ENCODE data around the gene ATP5PD.
A peak's percentile ranks its signal among the peaks of the same experiment; 100 is the strongest.

Gene ATP5PD

DNA sequence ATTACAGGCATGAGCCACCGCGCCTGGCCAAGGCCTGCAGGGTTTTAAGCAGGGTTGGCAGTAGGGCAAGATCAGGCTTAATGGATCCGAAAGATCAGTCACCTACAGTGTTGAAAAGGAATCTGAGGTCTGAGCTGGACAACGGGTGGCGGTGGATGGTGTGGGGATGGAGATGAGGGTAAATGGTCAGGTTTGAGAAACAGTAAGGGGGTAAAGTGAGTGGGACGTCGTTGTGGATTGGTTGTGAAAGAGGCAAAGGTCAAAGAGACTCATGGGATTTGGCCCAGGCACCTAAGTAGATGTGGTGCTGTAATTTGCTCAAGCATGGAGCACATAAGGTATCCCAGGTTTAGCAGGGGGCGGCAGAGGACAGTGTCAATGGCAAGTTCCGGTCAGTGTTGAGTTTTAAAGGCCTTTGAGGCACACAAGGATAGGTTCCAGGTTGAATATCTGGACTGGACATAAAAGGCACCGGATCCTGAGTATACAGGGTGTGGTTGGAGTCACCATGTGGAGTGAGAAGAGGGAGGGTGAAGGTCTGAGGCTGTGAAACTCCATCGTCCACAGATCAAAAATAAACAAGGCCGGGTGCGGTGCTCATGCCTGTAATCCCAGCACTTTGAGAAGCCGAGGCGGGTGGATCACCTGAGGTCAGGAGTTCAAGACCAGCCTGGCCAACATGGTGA lies 39.9 kb upstream of the ATP5PD start:
- Histone ChIP-seq H3K36me3 (replicated peaks) (no peaks in the 10 kb centered on the region), H3K4me3 (ENCODE audit: low read depth, low read length) (no peak overlapping the region), H3K27ac (no peak overlapping the region), H3K27me3 (replicated peaks) (no peaks in the 10 kb centered on the region)
- TF ChIP-seq, protein P1, sequence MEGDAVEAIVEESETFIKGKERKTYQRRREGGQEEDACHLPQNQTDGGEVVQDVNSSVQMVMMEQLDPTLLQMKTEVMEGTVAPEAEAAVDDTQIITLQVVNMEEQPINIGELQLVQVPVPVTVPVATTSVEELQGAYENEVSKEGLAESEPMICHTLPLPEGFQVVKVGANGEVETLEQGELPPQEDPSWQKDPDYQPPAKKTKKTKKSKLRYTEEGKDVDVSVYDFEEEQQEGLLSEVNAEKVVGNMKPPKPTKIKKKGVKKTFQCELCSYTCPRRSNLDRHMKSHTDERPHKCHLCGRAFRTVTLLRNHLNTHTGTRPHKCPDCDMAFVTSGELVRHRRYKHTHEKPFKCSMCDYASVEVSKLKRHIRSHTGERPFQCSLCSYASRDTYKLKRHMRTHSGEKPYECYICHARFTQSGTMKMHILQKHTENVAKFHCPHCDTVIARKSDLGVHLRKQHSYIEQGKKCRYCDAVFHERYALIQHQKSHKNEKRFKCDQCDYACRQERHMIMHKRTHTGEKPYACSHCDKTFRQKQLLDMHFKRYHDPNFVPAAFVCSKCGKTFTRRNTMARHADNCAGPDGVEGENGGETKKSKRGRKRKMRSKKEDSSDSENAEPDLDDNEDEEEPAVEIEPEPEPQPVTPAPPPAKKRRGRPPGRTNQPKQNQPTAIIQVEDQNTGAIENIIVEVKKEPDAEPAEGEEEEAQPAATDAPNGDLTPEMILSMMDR (IDR thresholded peaks at IDR 0.05; ENCODE audit: low read depth, low read length, missing control alignments): no peak
- in situ Hi-C loops (cut with HindIII; ENCODE audit: low pct_ligation_motif_present, low sequenced_read_pairs): no loop called here
- no peak for DNase-seq

DNA sequence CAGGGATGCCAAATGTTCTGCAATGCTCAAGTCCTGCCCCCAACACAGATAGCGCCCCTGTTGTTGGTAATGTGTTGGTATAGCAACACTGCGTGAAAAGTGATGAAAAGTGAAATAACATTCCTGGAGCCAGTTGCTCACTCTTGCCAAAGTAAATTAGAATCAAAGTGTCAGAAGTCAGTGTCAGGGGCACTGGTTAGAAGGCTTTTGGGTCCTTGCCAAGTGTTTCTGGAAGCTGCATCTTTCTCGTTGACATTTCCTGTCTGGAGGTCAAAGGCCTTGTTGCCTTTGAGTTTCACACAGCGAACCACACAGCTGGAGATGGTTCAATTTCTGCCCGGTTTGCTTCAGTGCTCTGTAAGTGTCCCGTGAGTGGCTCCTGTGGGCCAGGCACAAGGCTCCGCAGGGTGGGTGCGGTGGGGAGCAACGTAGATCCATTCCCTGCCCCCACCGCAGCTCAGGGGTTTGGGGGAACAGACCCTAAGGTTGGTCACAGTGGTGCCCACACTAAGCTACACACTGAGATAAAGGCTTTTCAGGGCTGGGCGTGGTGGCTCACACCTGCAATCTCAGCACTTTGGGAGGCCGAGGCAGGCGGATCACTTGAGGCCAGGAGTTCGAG lies 37.4 kb upstream of the ATP5PD start:
- Histone ChIP-seq H3K27me3 (replicated peaks) (no peaks in the 10 kb centered on the region), H3K27ac (no peak overlapping the region), H3K4me3 (ENCODE audit: low read depth, low read length) (no peak overlapping the region), H3K36me3 (replicated peaks) (no peaks in the 10 kb centered on the region)
- DNase-seq: peak; percentile 38
- in situ Hi-C loops (cut with HindIII; ENCODE audit: low pct_ligation_motif_present, low sequenced_read_pairs): no loop called here
- TF ChIP-seq, protein P1 (IDR thresholded peaks at IDR 0.05; ENCODE audit: low read depth, low read length, missing control alignments): no peak

DNA sequence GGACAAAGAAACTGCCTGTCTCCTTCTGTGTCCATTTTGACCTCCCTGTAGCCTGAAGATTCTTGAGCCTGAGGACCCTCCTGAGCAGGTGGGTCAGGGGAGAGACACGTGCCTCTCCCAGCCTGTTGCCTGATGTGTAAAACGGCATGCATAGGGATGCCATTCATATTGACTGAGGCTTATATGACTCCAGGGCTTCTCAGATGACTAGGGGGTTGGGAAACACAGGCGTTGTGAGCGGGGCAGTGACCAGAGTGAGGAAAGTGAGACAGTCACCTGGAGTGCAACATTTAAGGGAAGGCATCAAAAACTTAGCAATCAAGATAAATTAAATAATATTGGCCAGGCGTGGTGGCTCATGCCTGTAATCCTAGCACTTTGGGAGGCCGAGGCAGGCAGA lies 35.9 kb upstream of the ATP5PD start:
- Histone ChIP-seq H3K27ac (no peak overlapping the region), H3K27me3 (replicated peaks) (no peaks in the 10 kb centered on the region), H3K36me3 (replicated peaks) (no peaks in the 10 kb centered on the region), H3K4me3 (ENCODE audit: low read depth, low read length) (no peak overlapping the region)
- TF ChIP-seq, protein P1 (IDR thresholded peaks at IDR 0.05; ENCODE audit: low read depth, low read length, missing control alignments): no peak
- in situ Hi-C loops (cut with HindIII; ENCODE audit: low pct_ligation_motif_present, low sequenced_read_pairs): no loop called here
- DNase-seq: no peak

DNA sequence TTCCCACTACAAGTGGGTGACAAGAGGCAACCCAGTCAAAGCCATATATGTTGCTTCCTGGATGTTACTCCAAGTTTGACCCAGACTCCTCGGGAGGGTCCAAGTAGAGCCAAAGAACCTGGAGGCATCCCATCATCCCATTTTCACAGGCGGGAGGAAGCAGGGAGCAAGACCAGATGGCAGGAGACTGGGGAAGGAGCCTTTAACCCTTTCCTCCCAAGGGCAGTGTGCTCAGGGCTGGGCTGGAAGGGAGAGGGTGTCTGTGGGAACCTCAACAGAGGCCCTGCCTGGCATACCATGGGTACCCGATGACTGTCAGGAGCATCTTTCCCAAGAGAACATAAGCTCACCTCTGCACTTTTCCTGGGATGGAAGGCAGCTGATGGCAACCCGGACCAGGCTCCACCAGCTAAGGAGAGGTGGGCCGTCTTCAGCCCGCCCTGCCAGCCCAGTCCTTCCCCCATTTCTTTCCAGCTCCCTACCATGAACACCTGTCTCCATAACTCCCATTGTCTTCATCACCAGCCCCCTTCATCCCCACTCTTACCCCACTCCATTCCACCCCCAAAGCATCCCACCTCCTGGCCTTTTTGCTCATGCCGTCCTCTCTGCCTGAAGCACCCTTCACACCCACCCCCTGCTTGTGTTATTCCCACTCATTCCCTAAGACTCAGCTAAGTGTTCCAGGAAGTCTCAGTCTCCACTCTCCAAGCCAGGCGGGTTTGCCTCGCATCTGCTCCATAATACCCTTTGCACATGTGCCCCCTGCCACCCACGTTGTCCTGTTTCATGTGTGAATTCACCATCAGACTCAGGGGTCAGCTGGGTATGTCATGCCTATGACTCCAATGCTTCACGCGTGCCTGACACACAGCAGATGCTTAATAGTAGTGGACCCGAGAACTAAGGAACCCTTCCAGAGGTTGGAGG lies 35.1 kb upstream of the ATP5PD start:
- H3K4me3 ChIP-seq (ENCODE audit: low read depth, low read length): no peak overlapping the region
- TF ChIP-seq, protein P1 (IDR thresholded peaks at IDR 0.05; ENCODE audit: low read depth, low read length, missing control alignments): no peak
- no peak overlapping the region for H3K27ac ChIP-seq
- no peak for DNase-seq
- in situ Hi-C loops (cut with HindIII; ENCODE audit: low pct_ligation_motif_present, low sequenced_read_pairs): no loop called here
- no peaks in the 10 kb centered on the region for H3K27me3 ChIP-seq (replicated peaks)
- no peaks in the 10 kb centered on the region for H3K36me3 ChIP-seq (replicated peaks)

DNA sequence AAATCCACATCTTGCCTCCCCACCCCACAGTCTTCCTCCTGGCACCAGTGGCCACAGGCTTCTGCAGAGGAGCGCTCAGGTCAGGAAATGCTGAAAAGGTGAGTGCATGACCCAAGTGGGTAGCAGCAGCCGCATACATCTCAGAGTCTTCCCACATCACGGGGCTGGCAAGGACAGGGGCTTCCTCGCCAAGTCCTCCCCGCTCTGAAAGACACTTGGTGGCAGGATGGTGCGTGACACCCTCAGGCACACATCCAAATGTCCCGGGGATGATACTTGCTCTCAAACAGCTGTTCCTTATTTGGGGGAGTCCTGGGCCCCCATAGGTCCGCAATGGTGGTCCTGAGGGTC lies 32.2 kb upstream of the ATP5PD start:
- in situ Hi-C loops (cut with HindIII; ENCODE audit: low pct_ligation_motif_present, low sequenced_read_pairs): no loop called here
- H3K27me3 ChIP-seq (replicated peaks): no peaks in the 10 kb centered on the region
- H3K36me3 ChIP-seq (replicated peaks): no peaks in the 10 kb centered on the region
- TF ChIP-seq, protein P1 (IDR thresholded peaks at IDR 0.05; ENCODE audit: low read depth, low read length, missing control alignments): no peak
- peak overlapping the region; percentile 17 for H3K27ac ChIP-seq
- no peak overlapping the region for H3K4me3 ChIP-seq (ENCODE audit: low read depth, low read length)
- DNase-seq: no peak

Measured in brain microvascular endothelial cell (primary cell).